Activated T-cell treated with anti-CD3 and anti-CD28 coated beads, Interleukin-2, amount 50 U/mL, for 24 hours (primary cell): ENCODE data around the gene NUCB1.
"Not testable (repeated sequence)": the region's sequence is repeated elsewhere in the genome, so short reads cannot be mapped to it uniquely, and the experiment has no call there.

Source experiments
- DNase-seq: peaks from one replicate; pipeline ENCODE4 v3.0.0-alpha.2; 2020
- H3K27ac Mint-ChIP-seq: 2 replicates; pipeline ENCODE4 v1.8.0; 2020; ENCODE audit warnings: mild to moderate bottlenecking, mixed read lengths
- H3K27me3 Mint-ChIP-seq: 2 replicates; pipeline ENCODE4 v1.8.0; 2020; ENCODE audit warnings: mixed read lengths
- H3K36me3 Mint-ChIP-seq: 2 replicates; pipeline ENCODE4 v1.8.0; 2020; ENCODE audit warnings: low read depth, mixed read lengths
- H3K4me1 Mint-ChIP-seq: 2 replicates; pipeline ENCODE4 v1.8.0; 2020; ENCODE audit warnings: low read depth, mixed read lengths
- H3K4me3 Mint-ChIP-seq: 2 replicates; pipeline ENCODE4 v1.8.0; 2020; ENCODE audit warnings: mild to moderate bottlenecking, moderate library complexity, mixed read lengths
- H3K9me3 Mint-ChIP-seq: 2 replicates; pipeline ENCODE4 v1.8.0; 2020; ENCODE audit warnings: mixed read lengths

Gene NUCB1

DNA sequence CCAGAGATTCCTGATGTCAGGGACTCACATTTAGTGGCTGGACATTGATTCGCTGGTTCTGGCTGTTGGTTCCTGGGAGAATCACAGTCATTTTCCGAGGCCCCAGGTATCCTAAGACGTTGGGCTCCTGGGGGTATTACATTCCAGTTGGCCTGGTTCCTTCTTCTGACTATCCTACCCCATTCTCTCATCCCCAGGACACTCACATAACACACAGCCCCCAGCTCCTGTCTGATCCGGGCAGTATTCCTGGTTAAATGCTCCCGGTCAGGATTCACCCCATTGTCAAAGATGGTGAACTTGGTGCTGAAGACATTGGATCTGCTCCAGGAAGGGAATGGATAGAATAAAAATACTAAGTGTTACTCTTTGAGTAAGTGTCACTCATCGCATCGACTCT, 16.4 kb upstream of the NUCB1 start:
- DNase-seq: no peak
- H3K9me3 Mint-ChIP-seq: no peaks in the 10 kb centered on the region
- peaks cover 1% of the 10 kb centered on the region for H3K4me1 Mint-ChIP-seq
- no peak overlapping the region for H3K27ac Mint-ChIP-seq
- H3K36me3 Mint-ChIP-seq: peaks cover 3% of the 10 kb centered on the region
- H3K4me3 Mint-ChIP-seq: no peak overlapping the region
- no peaks in the 10 kb centered on the region for H3K27me3 Mint-ChIP-seq

DNA sequence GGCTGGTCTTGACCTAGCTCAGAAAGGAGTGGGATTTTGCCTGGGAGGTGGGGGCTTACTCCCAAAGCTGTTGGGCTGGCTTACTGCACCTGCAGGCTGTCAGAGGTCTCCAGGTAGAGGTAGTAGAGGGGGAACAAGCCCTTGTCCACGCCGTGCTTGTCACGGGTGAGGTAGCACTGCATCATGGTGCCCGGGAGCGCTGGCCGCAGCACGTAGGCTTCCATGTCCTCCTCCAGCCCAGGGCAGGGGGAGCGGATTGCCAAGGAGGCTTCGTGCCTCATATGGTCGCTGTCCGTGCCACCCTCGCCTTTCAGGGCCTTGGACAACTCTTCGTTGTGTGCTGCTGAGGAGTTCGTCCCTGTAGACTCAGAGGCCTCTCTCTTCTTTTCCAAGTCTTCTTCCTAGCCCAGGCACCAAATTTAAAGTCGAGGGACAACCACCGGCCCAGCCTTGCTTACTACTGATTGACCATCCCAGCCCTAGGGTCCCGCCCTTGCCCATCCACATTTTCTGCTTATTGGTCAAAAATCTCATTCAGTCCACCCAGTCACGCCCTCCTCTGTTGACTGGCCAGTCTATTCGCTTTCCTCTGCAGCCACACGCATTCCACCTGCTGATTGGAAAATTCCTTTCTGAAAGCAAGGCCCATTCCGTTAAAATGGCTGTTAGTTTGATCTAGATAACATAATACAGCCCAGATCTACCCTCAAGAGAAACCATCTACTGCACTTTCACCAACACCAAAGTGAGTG, 12.1 kb upstream of the NUCB1 start:
- Mint-ChIP-seq H3K4me1 (no peaks in the 10 kb centered on the region), H3K36me3 (no peaks in the 10 kb centered on the region), H3K4me3 (no peak overlapping the region), H3K27ac (no peak overlapping the region), H3K27me3 (peaks cover 18% of the 10 kb centered on the region), H3K9me3 (no peaks in the 10 kb centered on the region)
- DNase-seq: no peak

DNA sequence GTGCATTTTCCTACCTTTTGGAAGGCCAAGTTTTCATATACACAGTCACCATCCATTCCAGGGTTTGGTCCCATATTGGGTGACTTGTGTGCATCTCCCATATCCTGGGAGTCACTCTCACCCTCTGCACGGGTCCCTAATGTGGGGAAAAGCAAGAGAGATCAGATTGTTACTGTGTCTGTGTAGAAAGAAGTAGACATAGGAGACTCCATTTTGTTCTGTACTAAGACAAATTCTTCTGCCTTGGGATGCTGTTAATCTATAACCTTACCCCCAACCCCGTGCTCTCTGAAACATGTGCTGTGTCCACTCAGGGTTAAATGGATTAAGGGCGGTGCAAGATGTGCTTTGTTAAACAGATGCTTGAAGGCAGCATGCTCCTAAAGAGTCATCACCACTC, 10.6 kb upstream of the NUCB1 start:
- not testable (repeated sequence) for H3K4me3 Mint-ChIP-seq, H3K36me3 Mint-ChIP-seq, H3K9me3 Mint-ChIP-seq, H3K27ac Mint-ChIP-seq, DNase-seq, H3K4me1 Mint-ChIP-seq
- peaks cover 26% of the 10 kb centered on the region for H3K27me3 Mint-ChIP-seq

DNA sequence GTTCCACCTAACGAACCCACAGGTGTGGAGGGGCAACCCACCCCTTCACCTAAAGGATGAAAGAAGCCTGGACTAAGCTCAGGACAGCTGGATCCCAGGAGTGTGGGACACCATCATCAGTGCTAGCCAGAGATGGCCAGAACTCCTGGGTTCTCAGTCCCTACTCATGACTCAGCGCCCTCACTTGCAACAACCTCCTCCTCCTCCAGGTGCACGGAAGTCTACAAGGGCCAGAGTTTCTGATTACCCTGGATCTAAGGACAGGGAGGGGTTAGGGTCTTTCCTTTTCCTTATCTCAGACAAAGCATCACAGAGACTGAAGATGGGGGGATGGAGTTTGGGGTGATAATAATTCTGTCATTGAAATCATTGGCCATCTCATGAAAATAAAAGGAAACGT, 9.6 kb upstream of the NUCB1 start:
- Mint-ChIP-seq H3K27me3 (peaks cover 37% of the 10 kb centered on the region), H3K4me3 (no peak overlapping the region)

DNA sequence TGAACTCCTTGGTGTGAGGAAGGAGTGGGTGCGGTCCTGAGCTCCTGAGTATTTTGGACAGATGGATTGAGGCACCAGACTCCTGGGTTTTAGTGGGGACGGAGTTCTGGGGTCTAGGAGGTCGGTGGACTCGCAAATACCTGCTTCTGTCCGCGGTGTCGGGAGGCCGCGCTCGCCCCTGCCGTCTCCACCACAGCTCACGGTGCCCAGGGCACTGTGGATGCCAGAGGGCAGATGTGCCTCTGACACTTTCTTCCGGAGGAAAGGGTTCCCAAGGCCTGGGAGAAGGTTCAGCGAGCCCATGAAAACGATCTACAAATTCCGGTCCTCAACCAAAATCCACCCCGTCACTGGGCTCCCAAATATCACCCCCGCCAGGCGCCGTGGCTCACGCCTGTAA, 4.9 kb upstream of the NUCB1 start:
- peak overlapping the region; percentile 29 for H3K4me3 Mint-ChIP-seq
- peaks cover 2% of the 10 kb centered on the region for H3K36me3 Mint-ChIP-seq
- H3K4me1 Mint-ChIP-seq: peaks cover 25% of the 10 kb centered on the region
- no peak overlapping the region for H3K27ac Mint-ChIP-seq
- H3K27me3 Mint-ChIP-seq: peaks cover 47% of the 10 kb centered on the region
- no peaks in the 10 kb centered on the region for H3K9me3 Mint-ChIP-seq
- no peak for DNase-seq

More for the DNA sequence above, 9.6 kb upstream of the NUCB1 start:
- Mint-ChIP-seq H3K4me1 (peaks cover 8% of the 10 kb centered on the region), H3K27ac (no peak overlapping the region), H3K9me3 (no peaks in the 10 kb centered on the region), H3K36me3 (no peaks in the 10 kb centered on the region)
- no peak for DNase-seq

DNA sequence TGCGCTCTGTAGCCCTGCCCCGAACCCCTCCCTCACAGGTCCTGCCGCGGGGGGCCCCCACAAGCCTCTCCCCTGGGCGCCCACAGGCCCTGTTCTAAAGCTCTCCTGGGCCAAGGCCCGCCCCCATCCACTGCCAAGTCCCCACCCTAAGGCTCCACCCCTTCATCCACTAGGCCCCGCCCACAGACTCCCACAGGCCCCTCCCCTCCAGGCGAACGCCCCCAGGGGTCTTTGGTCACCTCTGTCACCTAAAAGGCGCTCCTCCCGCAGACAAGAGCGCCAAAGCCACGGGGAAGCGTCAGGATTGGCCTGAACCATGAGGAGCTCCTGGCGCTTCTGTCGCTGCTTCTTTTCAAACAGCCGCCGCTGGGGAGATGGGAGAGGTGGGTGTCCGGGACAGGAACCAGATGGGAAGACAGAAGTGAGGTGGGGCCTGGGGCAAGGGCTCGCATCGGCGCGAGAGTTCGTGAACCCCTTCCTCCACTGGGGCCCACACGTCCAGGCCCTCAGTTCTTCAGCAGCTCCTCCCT, 3.9 kb upstream of the NUCB1 start:
- Mint-ChIP-seq H3K9me3 (no peaks in the 10 kb centered on the region), H3K4me1 (peaks cover 32% of the 10 kb centered on the region), H3K36me3 (peaks cover 12% of the 10 kb centered on the region), H3K27me3 (peaks cover 42% of the 10 kb centered on the region), H3K27ac (peak overlapping the region; percentile 50), H3K4me3 (peak overlapping the region; percentile 29)
- peak; percentile 69 for DNase-seq

DNA sequence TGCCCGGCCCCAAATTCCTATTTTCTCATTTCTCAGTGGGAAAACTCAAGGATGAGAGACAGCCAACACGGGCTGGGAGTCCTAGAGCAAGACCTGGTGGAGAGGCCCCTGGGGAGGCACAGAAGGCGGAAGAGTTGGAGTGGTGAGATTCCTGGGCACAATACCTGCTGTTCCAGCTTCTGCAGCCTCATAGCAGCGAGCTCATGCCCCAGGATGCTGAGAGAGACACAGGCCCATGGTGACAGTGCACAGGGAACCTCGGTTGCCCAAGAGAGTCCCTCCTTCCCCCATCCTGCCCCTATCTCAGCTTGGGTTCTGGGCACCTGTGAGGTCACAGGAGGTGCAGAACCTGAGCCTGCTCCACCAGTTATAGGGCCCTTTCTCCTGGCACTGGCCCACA, 2.9 kb upstream of the NUCB1 start:
- H3K4me3 Mint-ChIP-seq: no peak overlapping the region
- H3K27ac Mint-ChIP-seq: no peak overlapping the region
- H3K27me3 Mint-ChIP-seq: peaks cover 34% of the 10 kb centered on the region

DNA sequence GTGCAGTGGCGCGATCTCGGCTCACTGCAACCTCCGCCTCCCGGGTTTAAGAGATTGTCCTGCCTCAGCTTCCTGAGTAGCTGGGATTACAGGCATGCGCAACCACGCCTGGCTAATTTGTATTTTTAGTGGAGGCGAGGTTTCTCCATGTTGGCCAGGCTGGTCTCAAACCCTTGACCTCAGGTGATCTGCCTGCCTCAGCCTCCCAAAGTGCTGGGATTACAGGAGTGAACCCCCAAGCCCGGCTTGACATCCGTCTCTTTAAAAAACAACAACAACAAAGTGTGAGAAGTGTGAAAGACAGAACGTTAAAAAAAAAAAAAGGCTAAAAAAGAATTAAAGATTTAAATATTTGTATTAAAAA, 744 bp upstream of the NUCB1 start:
- peak overlapping the region; percentile 99 for H3K27ac Mint-ChIP-seq
- H3K4me3 Mint-ChIP-seq: peak overlapping the region; percentile 48
- peaks cover 28% of the 10 kb centered on the region for H3K36me3 Mint-ChIP-seq
- peaks cover 21% of the 10 kb centered on the region for H3K27me3 Mint-ChIP-seq
- H3K4me1 Mint-ChIP-seq: peaks cover 43% of the 10 kb centered on the region
- not testable (repeated sequence) for DNase-seq, H3K9me3 Mint-ChIP-seq

More for the DNA sequence above, 2.9 kb upstream of the NUCB1 start:
- Mint-ChIP-seq H3K4me1 (peaks cover 39% of the 10 kb centered on the region), H3K36me3 (peaks cover 19% of the 10 kb centered on the region), H3K9me3 (no peaks in the 10 kb centered on the region)
- DNase-seq: no peak

DNA sequence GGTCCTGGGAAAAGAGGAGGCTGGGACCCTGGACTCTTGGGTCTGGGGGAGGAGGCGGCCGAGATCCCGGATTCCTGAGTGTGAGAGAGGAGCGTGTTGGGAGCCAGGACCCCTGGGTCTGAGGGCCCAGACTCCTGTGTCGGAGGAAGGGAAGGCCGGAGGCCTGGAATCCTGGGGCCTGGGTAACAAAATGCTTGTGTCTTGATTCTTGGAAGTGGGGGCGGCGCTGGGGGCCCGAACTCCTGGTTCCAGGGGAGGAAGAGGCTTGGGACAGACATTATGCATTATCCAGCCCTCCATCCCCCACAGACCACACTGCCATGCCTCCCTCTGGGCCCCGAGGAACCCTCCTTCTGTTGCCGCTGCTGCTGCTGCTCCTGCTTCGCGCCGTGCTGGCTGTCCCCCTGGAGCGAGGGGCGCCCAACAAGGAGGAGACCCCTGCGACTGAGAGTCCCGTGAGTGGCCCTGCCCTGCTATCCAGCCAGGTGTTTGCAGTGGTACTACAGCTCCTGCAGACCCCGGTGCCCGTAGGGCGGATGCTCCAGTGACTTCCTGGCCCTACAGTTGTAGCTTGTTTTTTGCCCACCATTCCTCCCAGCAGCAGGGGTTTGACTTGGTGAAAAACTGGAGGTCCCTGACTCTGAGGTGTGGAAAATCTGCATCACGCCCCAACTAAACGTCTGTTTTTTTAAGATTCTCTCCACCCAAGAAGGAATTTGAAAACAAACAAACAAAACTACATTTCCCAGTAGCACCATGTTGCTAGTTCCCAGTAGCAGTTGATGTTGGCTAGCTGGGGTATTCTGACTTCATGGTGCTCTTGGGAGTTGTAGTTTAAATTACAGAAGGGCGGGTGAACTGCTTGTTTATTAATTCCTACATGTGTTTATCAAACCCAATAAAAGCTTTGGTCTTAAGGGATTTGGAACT, 630 bp downstream of the NUCB1 start:
- peaks cover 34% of the 10 kb centered on the region for H3K4me1 Mint-ChIP-seq
- H3K27me3 Mint-ChIP-seq: peaks cover 8% of the 10 kb centered on the region
- peaks cover 41% of the 10 kb centered on the region for H3K36me3 Mint-ChIP-seq
- peak; percentile 56 for DNase-seq
- no peaks in the 10 kb centered on the region for H3K9me3 Mint-ChIP-seq
- H3K4me3 Mint-ChIP-seq: peak overlapping the region; percentile 98
- peak overlapping the region; percentile 99 for H3K27ac Mint-ChIP-seq

DNA sequence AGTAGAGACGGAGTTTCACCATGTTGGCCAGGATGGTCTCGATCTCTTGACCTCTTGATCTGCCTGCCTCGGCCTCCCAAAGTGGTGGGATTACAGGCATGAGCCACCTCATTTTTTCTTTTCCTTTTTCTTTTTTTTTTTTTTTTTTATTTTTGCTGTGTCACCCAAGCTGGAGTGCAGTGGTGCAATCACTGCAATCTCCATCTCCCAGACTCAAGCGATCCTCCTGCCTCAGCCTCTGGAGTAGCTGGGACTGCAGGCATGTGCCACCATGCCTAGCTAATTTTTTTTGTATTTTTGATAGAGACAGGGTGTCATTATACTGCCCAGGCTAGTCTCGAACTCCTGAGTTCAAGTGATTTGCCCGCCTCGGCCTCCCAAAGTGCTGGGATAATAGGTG, 2.2 kb downstream of the NUCB1 start:
- Mint-ChIP-seq H3K4me3 (peak overlapping the region; percentile 20), H3K27ac (peak overlapping the region; percentile 73), H3K36me3 (peaks cover 53% of the 10 kb centered on the region), H3K4me1 (peaks cover 26% of the 10 kb centered on the region)
- DNase-seq, H3K9me3 Mint-ChIP-seq, H3K27me3 Mint-ChIP-seq: not testable (repeated sequence)

DNA sequence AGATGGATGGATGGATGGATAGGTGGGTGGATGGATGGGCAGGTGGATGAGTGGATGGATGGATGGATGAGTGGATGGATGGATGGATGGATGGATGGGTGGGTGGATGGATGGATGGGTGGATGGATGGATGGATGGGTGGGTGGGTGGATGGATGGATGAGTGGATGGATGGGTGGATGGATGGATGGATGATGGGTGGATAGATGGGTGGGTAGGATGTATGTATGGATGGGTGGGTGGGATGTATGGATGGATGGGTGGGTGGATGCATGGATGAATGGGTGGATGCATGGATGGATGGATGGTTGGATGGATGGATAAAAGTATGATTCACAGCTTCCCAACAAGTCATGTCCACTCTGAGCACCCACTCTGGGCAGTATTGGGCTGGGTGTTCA, 3.7 kb downstream of the NUCB1 start:
- peaks cover 26% of the 10 kb centered on the region for H3K4me1 Mint-ChIP-seq
- peaks cover 67% of the 10 kb centered on the region for H3K36me3 Mint-ChIP-seq
- not testable (repeated sequence) for DNase-seq, H3K9me3 Mint-ChIP-seq, H3K4me3 Mint-ChIP-seq, H3K27me3 Mint-ChIP-seq, H3K27ac Mint-ChIP-seq

DNA sequence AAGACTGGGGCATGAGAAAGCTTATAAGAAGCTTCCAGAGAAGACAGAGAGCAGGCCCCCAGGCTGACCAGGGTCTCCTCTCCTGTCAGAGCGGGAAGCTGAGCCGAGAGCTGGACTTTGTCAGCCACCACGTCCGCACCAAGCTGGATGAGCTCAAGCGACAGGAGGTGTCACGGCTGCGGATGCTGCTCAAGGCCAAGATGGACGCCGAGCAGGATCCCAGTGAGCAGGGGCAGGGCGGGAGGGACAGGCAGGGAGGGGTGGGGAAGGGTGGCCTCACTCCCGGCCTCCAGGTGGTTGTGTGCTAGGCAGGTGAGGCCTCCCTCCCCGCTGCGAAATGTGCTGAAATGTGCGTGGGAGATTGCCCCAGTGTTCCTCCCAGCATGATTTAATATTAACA, 5.6 kb downstream of the NUCB1 start:
- Mint-ChIP-seq H3K9me3 (no peaks in the 10 kb centered on the region), H3K27me3 (no peaks in the 10 kb centered on the region), H3K4me1 (peaks cover 16% of the 10 kb centered on the region), H3K27ac (no peak overlapping the region), H3K4me3 (no peak overlapping the region), H3K36me3 (peaks cover 73% of the 10 kb centered on the region)
- DNase-seq: no peak

DNA sequence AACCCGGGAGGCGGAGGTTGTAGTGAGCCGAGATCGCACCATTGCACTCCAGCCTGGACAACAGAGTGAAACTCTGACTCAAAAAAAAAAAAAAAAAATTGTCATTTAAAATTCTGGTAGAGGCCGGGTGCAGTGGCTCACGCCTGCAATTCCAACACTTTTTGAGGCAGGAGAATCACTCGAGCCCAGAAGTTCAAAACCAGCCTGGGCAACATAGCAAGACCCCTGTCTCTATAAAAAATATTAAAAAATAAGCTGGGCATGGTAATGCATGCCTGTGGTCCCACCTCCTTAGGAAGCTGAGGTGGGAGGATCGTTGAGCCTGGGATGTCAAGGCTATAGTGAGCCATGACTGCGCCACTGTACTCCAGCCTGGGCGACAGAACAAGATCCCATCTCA, 6.2 kb downstream of the NUCB1 start:
- no peak overlapping the region for H3K27ac Mint-ChIP-seq
- H3K36me3 Mint-ChIP-seq: peaks cover 73% of the 10 kb centered on the region
- no peak overlapping the region for H3K4me3 Mint-ChIP-seq
- H3K4me1 Mint-ChIP-seq: peaks cover 10% of the 10 kb centered on the region
- H3K27me3 Mint-ChIP-seq: no peaks in the 10 kb centered on the region
- no peaks in the 10 kb centered on the region for H3K9me3 Mint-ChIP-seq
- no peak for DNase-seq

DNA sequence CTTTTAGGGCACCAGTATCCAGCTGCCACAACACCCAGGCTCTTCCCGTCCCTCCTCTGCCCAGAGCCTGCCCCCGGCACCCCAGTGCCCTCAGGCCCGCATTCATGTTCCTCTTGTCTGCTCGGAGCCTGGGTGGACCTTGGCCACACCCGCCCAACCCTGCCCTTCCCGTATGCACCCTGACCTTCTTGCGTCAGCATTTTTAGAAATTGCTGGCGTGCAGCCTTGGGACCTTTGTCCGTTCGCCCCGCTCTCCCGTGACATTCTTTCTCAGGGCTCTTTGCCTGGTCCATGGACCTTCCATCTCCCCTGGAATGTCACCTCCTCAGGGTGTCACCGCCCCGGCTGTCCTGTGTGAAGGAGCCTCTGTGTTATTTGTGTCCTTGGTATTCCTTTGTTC, 7.6 kb downstream of the NUCB1 start:
- Mint-ChIP-seq H3K27ac (peak overlapping the region; percentile 7), H3K4me3 (no peak overlapping the region), H3K4me1 (peaks cover under 1% of the 10 kb centered on the region), H3K36me3 (peaks cover 75% of the 10 kb centered on the region), H3K27me3 (no peaks in the 10 kb centered on the region), H3K9me3 (no peaks in the 10 kb centered on the region)
- DNase-seq: no peak
